ENCODE measurements around the gene SMYD3.

DNA sequence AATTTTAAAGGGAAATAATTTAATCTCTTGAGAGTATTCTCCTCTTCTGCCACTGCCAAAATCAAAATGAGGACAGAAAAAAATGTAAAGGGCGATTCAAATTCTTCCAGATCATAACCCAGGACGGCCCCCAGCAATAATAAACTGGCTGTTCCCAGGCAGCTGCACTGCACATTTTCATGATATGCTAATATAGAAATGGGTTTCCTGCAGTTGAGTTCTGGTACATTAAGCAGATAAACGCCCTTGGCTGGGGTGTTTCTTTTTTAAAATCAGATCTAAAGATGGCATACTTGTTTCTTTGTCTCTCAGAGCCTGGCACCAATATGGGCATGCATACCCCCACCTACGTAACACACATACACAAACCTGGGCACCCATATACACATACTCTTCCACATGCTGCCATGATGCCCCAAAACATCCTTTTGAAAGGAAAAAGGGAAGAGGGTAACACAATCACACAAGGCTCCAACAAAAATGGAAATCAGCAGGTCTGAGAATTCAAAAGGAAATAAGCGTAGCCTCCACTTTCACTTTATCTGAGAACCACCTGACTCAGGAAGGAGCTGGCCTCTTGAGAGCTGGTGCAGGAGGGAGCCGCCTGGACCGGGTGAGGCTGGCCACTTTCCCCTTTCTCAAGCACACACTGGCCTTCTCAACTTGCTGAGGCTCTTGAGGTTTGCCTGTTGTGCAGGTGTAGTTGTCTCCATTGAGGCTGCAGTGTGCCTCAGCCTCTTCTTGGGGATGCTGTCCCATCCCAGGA is 698.9 kb downstream of the SMYD3 start:
- no peak for TF ChIP-seq FOS (IDR thresholded peaks at IDR 0.05; ENCODE audit: borderline replicate concordance, insufficient read depth, low read length)
- TF ChIP-seq POLR2A (IDR thresholded peaks at IDR 0.05; ENCODE audit: low read depth, low read length): no peak
- TF ChIP-seq, protein P1, sequence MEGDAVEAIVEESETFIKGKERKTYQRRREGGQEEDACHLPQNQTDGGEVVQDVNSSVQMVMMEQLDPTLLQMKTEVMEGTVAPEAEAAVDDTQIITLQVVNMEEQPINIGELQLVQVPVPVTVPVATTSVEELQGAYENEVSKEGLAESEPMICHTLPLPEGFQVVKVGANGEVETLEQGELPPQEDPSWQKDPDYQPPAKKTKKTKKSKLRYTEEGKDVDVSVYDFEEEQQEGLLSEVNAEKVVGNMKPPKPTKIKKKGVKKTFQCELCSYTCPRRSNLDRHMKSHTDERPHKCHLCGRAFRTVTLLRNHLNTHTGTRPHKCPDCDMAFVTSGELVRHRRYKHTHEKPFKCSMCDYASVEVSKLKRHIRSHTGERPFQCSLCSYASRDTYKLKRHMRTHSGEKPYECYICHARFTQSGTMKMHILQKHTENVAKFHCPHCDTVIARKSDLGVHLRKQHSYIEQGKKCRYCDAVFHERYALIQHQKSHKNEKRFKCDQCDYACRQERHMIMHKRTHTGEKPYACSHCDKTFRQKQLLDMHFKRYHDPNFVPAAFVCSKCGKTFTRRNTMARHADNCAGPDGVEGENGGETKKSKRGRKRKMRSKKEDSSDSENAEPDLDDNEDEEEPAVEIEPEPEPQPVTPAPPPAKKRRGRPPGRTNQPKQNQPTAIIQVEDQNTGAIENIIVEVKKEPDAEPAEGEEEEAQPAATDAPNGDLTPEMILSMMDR (IDR thresholded peaks at IDR 0.05; ENCODE audit: extremely low read depth in 1 of 2, insufficient read depth in 1 of 2, low read depth in 1 of 2, low read length in 2 of 2): no peak
